ENCODE results near the gene FLCN.

- TF ChIP-seq CTCF (IDR thresholded peaks at IDR 0.05) (no peak), POLR2A (IDR thresholded peaks at IDR 0.05) (no peak)
Observed at GRCh38 chr17:17231621-17232302, 5.2 kb downstream of the FLCN start.

Data from testis (tissue), 2 donors.